Measurements from ENCODE around the gene GNB1. TPM values are rescaled to one million over a fixed set of nuclear protein-coding genes. Genes with fewer than 3 reads are reported as not detected.

GNB1 gene
- total and polyA plus RNA-seq, 7 experiments from 2014 or later = 48.1 to 358 (median 232) TPM

- ChIA-PET POLR2A (interaction anchor here (1.1 to 3.0 kb wide), 9 partner anchors 9 to 184 kb away, joined by 3 to 15 read pairs (median 5); partner anchors contain the start of gene CDK11A), CTCF (interaction anchor here (0.6 to 2.2 kb wide), 8 partner anchors 9 to 137 kb away, joined by 3 to 10 read pairs (median 6); no protein-coding TSS in a partner anchor)
- peak overlapping the region; percentile 51 to 87 (median 72) for H3K4me3 Mint-ChIP-seq
- intact Hi-C loops (cut with micrococcal nuclease) = loop anchor here (2.0 to 10.0 kb wide), 8 partner anchors 66 to 600 kb away; partner anchors contain the start of genes CDK11A (in 1 of the 2), PUSL1 (in 1 of the 2) and SLC35E2B (in 1 of the 2)
- peaks cover 5 to 10% of the 10 kb centered on the region in 2 donors for H3K4me1 ChIP-seq (ENCODE audit: control insufficient read depth in 2 of 2, insufficient read depth in 2 of 2, low read length in 2 of 2)
- peak overlapping the region; percentile 84 for H3K27ac ChIP-seq (ENCODE audit: low read depth, low read length)
- no peaks in the 10 kb centered on the region for H3K9me3 ChIP-seq (ENCODE audit: control insufficient read depth in 2 of 3, low read length in 3 of 3)
- peaks cover 0 to 2% (median 0%) of the 10 kb centered on the region in 11 donors for H3K9me3 Mint-ChIP-seq
- no peaks in the 10 kb centered on the region for H3K27me3 Mint-ChIP-seq
- H3K27me3 ChIP-seq (ENCODE audit: control insufficient read depth in 2 of 2, insufficient read depth in 2 of 2, low read length in 2 of 2) = no peaks in the 10 kb centered on the region
- ATAC-seq (no peak), DNase-seq (no peak)
- no peaks in the 10 kb centered on the region for H3K36me3 Mint-ChIP-seq
- peak overlapping the region; percentile 60 for H3K4me3 ChIP-seq (ENCODE audit: low read length)
- peak overlapping the region in 1 of 9 donors; percentile 59 for H3K27ac Mint-ChIP-seq
- H3K4me1 Mint-ChIP-seq = peaks cover 12 to 18% (median 15%) of the 10 kb centered on the region in 7 donors
- H3K36me3 ChIP-seq (ENCODE audit: control insufficient read depth in 2 of 3, insufficient read depth in 3 of 3, low read length in 3 of 3) = no peaks in the 10 kb centered on the region
Measured at GRCh38 chr1:1908506-1908791, 17.6 kb upstream of the GNB1 start.

GRCh38 chr1:1907098-1907736, 16.3 kb upstream of the GNB1 start:
- Mint-ChIP-seq H3K4me3 (peak overlapping the region in 1 of 10 donors; percentile 49), H3K36me3 (no peaks in the 10 kb centered on the region), H3K4me1 (peaks cover 12 to 18% (median 15%) of the 10 kb centered on the region in 7 donors), H3K9me3 (peaks cover 0 to 2% (median 0%) of the 10 kb centered on the region in 11 donors), H3K27ac (no peak overlapping the region), H3K27me3 (no peaks in the 10 kb centered on the region)
- Histone ChIP-seq H3K27me3 (ENCODE audit: control insufficient read depth in 2 of 2, insufficient read depth in 2 of 2, low read length in 2 of 2) (no peaks in the 10 kb centered on the region), H3K36me3 (ENCODE audit: control insufficient read depth in 2 of 3, insufficient read depth in 3 of 3, low read length in 3 of 3) (no peaks in the 10 kb centered on the region), H3K9me3 (ENCODE audit: control insufficient read depth in 2 of 3, low read length in 3 of 3) (no peaks in the 10 kb centered on the region), H3K27ac (ENCODE audit: low read depth, low read length) (no peak overlapping the region), H3K4me1 (ENCODE audit: control insufficient read depth in 2 of 2, insufficient read depth in 2 of 2, low read length in 2 of 2) (peaks cover 5 to 10% of the 10 kb centered on the region in 2 donors), H3K4me3 (ENCODE audit: low read length) (no peak overlapping the region)
- no peak for DNase-seq
- CTCF ChIA-PET = interaction anchor here (0.9 to 2.4 kb wide), 4 partner anchors 12 to 48 kb away, joined by 3 to 6 read pairs (median 4); no protein-coding TSS in a partner anchor
- intact Hi-C loops (cut with micrococcal nuclease) = loop anchor here (2.0 to 10.0 kb wide), 7 partner anchors 48 to 230 kb away; partner anchors contain the start of gene SLC35E2B (in 1 of the 2)
- ATAC-seq = no peak
- POLR2A ChIA-PET = interaction anchor here (0.6 to 3.0 kb wide), 6 partner anchors 8 to 127 kb away, joined by 3 to 15 read pairs (median 8); no protein-coding TSS in a partner anchor

GRCh38 chr1:1906185-1907097, 15.6 kb upstream of the GNB1 start:
- Histone ChIP-seq H3K4me3 (ENCODE audit: low read length) (no peak overlapping the region), H3K27ac (ENCODE audit: low read depth, low read length) (no peak overlapping the region), H3K9me3 (ENCODE audit: control insufficient read depth in 2 of 3, low read length in 3 of 3) (no peaks in the 10 kb centered on the region), H3K27me3 (ENCODE audit: control insufficient read depth in 2 of 2, insufficient read depth in 2 of 2, low read length in 2 of 2) (no peaks in the 10 kb centered on the region), H3K36me3 (ENCODE audit: control insufficient read depth in 2 of 3, insufficient read depth in 3 of 3, low read length in 3 of 3) (no peaks in the 10 kb centered on the region), H3K4me1 (ENCODE audit: control insufficient read depth in 2 of 2, insufficient read depth in 2 of 2, low read length in 2 of 2) (peaks cover 5 to 10% of the 10 kb centered on the region in 2 donors)
- Mint-ChIP-seq H3K36me3 (no peaks in the 10 kb centered on the region), H3K4me3 (peak overlapping the region; percentile 5 to 81 (median 58)), H3K27me3 (no peaks in the 10 kb centered on the region), H3K4me1 (peaks cover 12 to 18% (median 15%) of the 10 kb centered on the region in 7 donors), H3K9me3 (peaks cover 0 to 2% (median 0%) of the 10 kb centered on the region in 11 donors), H3K27ac (peak overlapping the region in 7 of 9 donors; percentile 2 to 72 (median 44))
- peak in 8 of 9 donors; percentile 49 to 77 (median 54) for DNase-seq
- peak; percentile 40 for ATAC-seq
- intact Hi-C loops (cut with micrococcal nuclease) = loop anchor here (2.0 to 10.0 kb wide), 7 partner anchors 48 to 229 kb away; partner anchors contain the start of gene SLC35E2B (in 1 of the 2)
- ChIA-PET CTCF (interaction anchor here (0.9 to 2.4 kb wide), 6 partner anchors 11 to 127 kb away, joined by 3 to 6 read pairs (median 6); no protein-coding TSS in a partner anchor), POLR2A (interaction anchor here (0.6 to 2.4 kb wide), 3 partner anchors 8 to 125 kb away, joined by 3 to 7 read pairs (median 4); no protein-coding TSS in a partner anchor)

GRCh38 chr1:1903224-1903623, 12.3 kb upstream of the GNB1 start:
- intact Hi-C loops (cut with micrococcal nuclease) = loop anchor here in 1 of 2 donors (10.0 kb wide), 1 partner anchor 142 kb away; no protein-coding TSS in a partner anchor
- H3K4me1 Mint-ChIP-seq = peaks cover 10 to 19% (median 17%) of the 10 kb centered on the region in 7 donors
- no peaks in the 10 kb centered on the region for H3K27me3 ChIP-seq (ENCODE audit: control insufficient read depth in 2 of 2, insufficient read depth in 2 of 2, low read length in 2 of 2)
- no peak overlapping the region for H3K27ac Mint-ChIP-seq
- POLR2A ChIA-PET = interaction anchor here (1.1 kb wide), 1 partner anchor 11 kb away, joined by 3 read pairs; no protein-coding TSS in a partner anchor
- no peak overlapping the region for H3K4me3 Mint-ChIP-seq
- ATAC-seq (no peak), DNase-seq (no peak)
- H3K27ac ChIP-seq (ENCODE audit: low read depth, low read length) = no peak overlapping the region
- peaks cover 0 to 4% (median 0%) of the 10 kb centered on the region in 5 donors for H3K27me3 Mint-ChIP-seq
- H3K9me3 Mint-ChIP-seq = no peaks in the 10 kb centered on the region
- H3K36me3 ChIP-seq (ENCODE audit: control insufficient read depth in 2 of 3, insufficient read depth in 3 of 3, low read length in 3 of 3) = no peaks in the 10 kb centered on the region
- CTCF ChIA-PET = no interaction called here
- H3K4me3 ChIP-seq (ENCODE audit: low read length) = no peak overlapping the region
- H3K36me3 Mint-ChIP-seq = no peaks in the 10 kb centered on the region
- peaks cover 3 to 5% of the 10 kb centered on the region in 2 donors for H3K4me1 ChIP-seq (ENCODE audit: control insufficient read depth in 2 of 2, insufficient read depth in 2 of 2, low read length in 2 of 2)
- H3K9me3 ChIP-seq (ENCODE audit: control insufficient read depth in 2 of 3, low read length in 3 of 3) = no peaks in the 10 kb centered on the region

DNA sequence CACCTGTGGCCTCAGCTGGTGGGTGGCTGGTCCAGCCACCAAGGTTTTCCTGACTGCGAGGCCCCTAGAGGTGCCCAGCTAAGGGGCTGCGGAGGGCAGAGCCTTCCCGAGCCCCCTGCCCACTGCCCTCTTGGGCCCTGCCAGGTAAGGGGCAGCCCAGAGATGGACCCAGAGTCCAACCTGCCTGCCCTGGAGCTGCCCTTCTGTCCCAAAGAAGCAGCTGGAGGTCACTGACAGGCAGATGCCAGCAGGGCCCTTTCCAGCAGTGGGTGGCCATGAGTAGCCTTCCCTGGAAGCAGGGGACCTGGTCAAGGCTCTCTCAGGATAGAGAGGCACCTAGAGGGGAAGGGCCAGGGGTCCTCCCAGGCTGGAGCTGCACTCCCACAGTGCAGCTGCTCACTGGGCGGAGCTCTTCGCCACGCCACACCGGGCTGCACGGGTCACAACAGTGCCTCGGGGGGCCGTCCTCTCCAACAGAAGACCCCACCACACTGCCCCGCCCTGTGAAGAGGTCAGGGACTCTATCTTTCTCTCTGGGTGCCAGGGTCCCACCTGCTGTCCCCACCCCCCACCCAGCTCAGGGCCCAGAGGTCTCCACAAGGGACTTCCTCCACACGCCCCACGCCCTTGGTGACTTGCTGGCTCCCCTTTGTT, 10.9 kb upstream of the GNB1 start:
- H3K9me3 ChIP-seq (ENCODE audit: control insufficient read depth in 2 of 3, low read length in 3 of 3) = no peaks in the 10 kb centered on the region
- H3K36me3 ChIP-seq (ENCODE audit: control insufficient read depth in 2 of 3, insufficient read depth in 3 of 3, low read length in 3 of 3) = no peaks in the 10 kb centered on the region
- Mint-ChIP-seq H3K9me3 (no peaks in the 10 kb centered on the region), H3K27ac (no peak overlapping the region), H3K4me1 (peaks cover 8 to 19% (median 13%) of the 10 kb centered on the region in 7 donors), H3K27me3 (peaks cover 0 to 4% (median 0%) of the 10 kb centered on the region in 5 donors), H3K4me3 (no peak overlapping the region), H3K36me3 (no peaks in the 10 kb centered on the region)
- ChIA-PET POLR2A (interaction anchor here (0.6 kb wide), 2 partner anchors 43 to 160 kb away, joined by 3 to 4 read pairs; no protein-coding TSS in a partner anchor), CTCF (interaction anchor here (1.0 kb wide), 1 partner anchor 143 kb away, joined by 3 read pairs; no protein-coding TSS in a partner anchor)
- ATAC-seq = no peak
- DNase-seq = no peak
- H3K4me1 ChIP-seq (ENCODE audit: control insufficient read depth in 2 of 2, insufficient read depth in 2 of 2, low read length in 2 of 2) = peaks cover 0 to 5% of the 10 kb centered on the region in 2 donors
- intact Hi-C loops (cut with micrococcal nuclease) = loop anchor here in 1 of 2 donors (10.0 kb wide), 1 partner anchor 143 kb away; no protein-coding TSS in a partner anchor
- H3K27me3 ChIP-seq (ENCODE audit: control insufficient read depth in 2 of 2, insufficient read depth in 2 of 2, low read length in 2 of 2) = no peaks in the 10 kb centered on the region
- H3K4me3 ChIP-seq (ENCODE audit: low read length) = no peak overlapping the region
- no peak overlapping the region for H3K27ac ChIP-seq (ENCODE audit: low read depth, low read length)

Data from naive thymus-derived CD4-positive, alpha-beta T cell (primary cell).